ENCODE measurements around the gene TSPYL2. TPM values are rescaled to one million over a fixed set of nuclear protein-coding genes. Genes with fewer than 3 reads are reported as not detected.

Gene TSPYL2
- total RNA-seq, 2 donors from 2014 or later: 34.3 to 250 TPM

DNA sequence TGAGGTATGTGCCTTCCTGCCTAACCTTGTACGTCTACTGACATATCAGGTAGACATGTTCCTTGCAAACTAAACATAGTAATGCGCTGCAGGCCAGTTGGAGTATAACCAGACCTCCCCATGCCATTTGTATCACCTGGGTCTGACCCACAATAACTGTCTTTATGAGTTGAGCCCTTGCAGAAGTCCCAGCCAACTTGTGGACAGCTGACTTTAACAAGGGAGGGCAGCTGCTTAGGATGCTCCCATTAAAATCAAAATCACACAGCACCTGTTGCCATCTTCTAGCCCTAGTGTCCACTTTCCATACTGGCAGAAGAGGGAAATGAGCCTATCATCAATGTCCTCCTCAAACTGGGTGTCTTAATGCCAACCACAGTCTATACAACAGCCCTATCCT, 53.4 kb downstream of the TSPYL2 start:
- Histone ChIP-seq H3K27ac (no peak overlapping the region), H3K4me1 (replicated peaks) (no peaks in the 10 kb centered on the region), H3K4me3 (no peak overlapping the region), H3K9me3 (no peaks in the 10 kb centered on the region), H3K27me3 (replicated peaks; ENCODE audit: insufficient read depth) (no peaks in the 10 kb centered on the region), H3K36me3 (no peaks in the 10 kb centered on the region)
- DNase-seq (ENCODE audit: low spot score): no peak
- no peak for TF ChIP-seq POLR2AphosphoS5 (IDR thresholded peaks at IDR 0.05)
- 92% methylated on average over 2 of the region's 2 CpGs for WGBS
- intact Hi-C loops (cut with DNase I): no loop called here

Small RNAs within 50 kb of the gene (small RNA-seq; reads per million reads assigned to genes)
- 0 reads per million in 2 donors for gene AL591212.2

Other genes starting within 250 kb of the TSPYL2 start
- not detected for gene XAGE3, start 214.3 kb upstream of the TSPYL2 start, total RNA-seq
- gene FAM156B, start 185.0 kb upstream of the TSPYL2 start, total RNA-seq: 10 to 100 TPM; 11.3 to 55.2 TPM
- gene FAM156A, start 123.8 kb upstream of the TSPYL2 start, total RNA-seq: 10 to 100 TPM in 1 of 2 donors, 1 to 10 TPM in 1; 4.6 to 55.5 TPM
- 1 to 10 TPM; 1.9 to 3.6 TPM for gene GPR173, start 33.6 kb upstream of the TSPYL2 start, total RNA-seq
- 10 to 100 TPM; 11.5 to 27.9 TPM for gene KANTR, start 11.8 kb downstream of the TSPYL2 start, total RNA-seq
- gene KDM5C, start 142.8 kb downstream of the TSPYL2 start, total RNA-seq: 100 to 1,000 TPM in 1 of 2 donors, 10 to 100 TPM in 1; 99.4 to 102 TPM
- gene IQSEC2, start 199.2 kb downstream of the TSPYL2 start, total RNA-seq: 10 to 100 TPM; 19.8 to 38.7 TPM

Data from prostate gland (tissue), 2 donors.